A673 (cell line): Measurements from ENCODE around the gene LIPM. TPM values are rescaled to one million over a fixed set of nuclear protein-coding genes. Genes with fewer than 3 reads are reported as not detected.

Source experiments
- BruUV-seq: library from RNA; stranded (reverse); fragments of 400-500 nt; replicated peaks from 2 replicates; lab custom pipeline; 2021; lab: Mats Ljungman, UMichigan
- CTCF ChIA-PET: fragments of 300-600 bp; sonication (Branson Sonifier 250); formaldehyde crosslinking; loops from one replicate; lab custom pipeline; 2022; ENCODE audit warnings: antibody characterized with exemption; lab: Charles Lee
- POLR2A ChIA-PET: fragments of 300-600 bp; sonication (Branson Sonifier 250); formaldehyde crosslinking; loops from one replicate; lab custom pipeline; 2022; ENCODE audit warnings: antibody characterized with exemption; ENCODE audit not compliant: low non-redundant PET; lab: Charles Lee
- DNase-seq: peaks from one replicate; pipeline ENCODE4 v3.0.0-alpha.2; 2015; ENCODE audit warnings: low spot score
- H3K27ac ChIP-seq: fragments of 200-600 bp; sonication (generic); 2 replicates; pipeline ENCODE4 v1.5.1; 2016; ENCODE audit warnings: mixed run types, low read depth, mild to moderate bottlenecking, mixed read lengths, antibody characterized with exemption, low read length; ENCODE audit not compliant: poor library complexity, severe bottlenecking
- H3K27me3 ChIP-seq: fragments of 200-600 bp; sonication (generic); replicated peaks from 2 replicates; pipeline ENCODE4 v1.6.1; 2017; ENCODE audit warnings: mixed run types, low read depth, mild to moderate bottlenecking, mixed read lengths, antibody characterized with exemption, low read length; ENCODE audit not compliant: insufficient read depth, poor library complexity
- H3K36me3 ChIP-seq: fragments of 200-600 bp; sonication (generic); 2 replicates; pipeline ENCODE4 v1.6.1; 2016; ENCODE audit warnings: mixed run types, mild to moderate bottlenecking, mixed read lengths, antibody characterized with exemption, low read length; ENCODE audit not compliant: insufficient read depth, poor library complexity, severe bottlenecking
- H3K4me1 ChIP-seq: fragments of 200-600 bp; sonication (generic); 2 replicates; pipeline ENCODE4 v1.6.1; 2017; ENCODE audit warnings: mixed run types, mild to moderate bottlenecking, mixed read lengths, antibody characterized with exemption, low read length; ENCODE audit not compliant: insufficient read depth, poor library complexity, severe bottlenecking
- H3K4me3 ChIP-seq: fragments of 200-600 bp; sonication (generic); 2 replicates; pipeline ENCODE4 v1.5.1; 2016; ENCODE audit warnings: low read depth, mixed run types, mild to moderate bottlenecking, mixed read lengths, low read length; ENCODE audit not compliant: poor library complexity, severe bottlenecking
- H3K9me3 ChIP-seq: fragments of 200-600 bp; sonication (generic); 2 replicates; pipeline ENCODE4 v1.6.1; 2016; ENCODE audit warnings: mixed run types, low read depth, mild to moderate bottlenecking, mixed read lengths, antibody characterized with exemption, low read length; ENCODE audit not compliant: poor library complexity, severe bottlenecking
- CTCF ChIP-seq: fragments of 300-800, 200-600 bp; sonication (generic); conservative IDR thresholded peaks from 2 replicates; pipeline ENCODE4 v1.5.1; 2017; ENCODE audit warnings: low read depth, mild to moderate bottlenecking, antibody characterized with exemption, low read length, moderate library complexity, mixed read lengths
- EZH2 ChIP-seq: fragments of 200-600 bp; sonication (generic); IDR thresholded peaks from 2 replicates; pipeline ENCODE4 v1.6.1; 2017; ENCODE audit warnings: borderline replicate concordance, low read depth, mild to moderate bottlenecking, mixed read lengths, antibody characterized with exemption, low read length; ENCODE audit not compliant: poor library complexity, severe bottlenecking
- intact Hi-C: fragments of 100-400 bp; cut with micrococcal nuclease; formaldehyde crosslinking; loops from one replicate; pipeline ENCODE4 v1.10.0; 2022; ENCODE audit not compliant: unreplicated experiment
- total RNA-seq: library from RNA; stranded (reverse); gene quantifications from 2 replicates; pipeline ENCODE4 v1.2.3, GENCODE V29; 2021

LIPM gene
- total RNA-seq, 1 experiment from 2014 or later = not detected

DNA sequence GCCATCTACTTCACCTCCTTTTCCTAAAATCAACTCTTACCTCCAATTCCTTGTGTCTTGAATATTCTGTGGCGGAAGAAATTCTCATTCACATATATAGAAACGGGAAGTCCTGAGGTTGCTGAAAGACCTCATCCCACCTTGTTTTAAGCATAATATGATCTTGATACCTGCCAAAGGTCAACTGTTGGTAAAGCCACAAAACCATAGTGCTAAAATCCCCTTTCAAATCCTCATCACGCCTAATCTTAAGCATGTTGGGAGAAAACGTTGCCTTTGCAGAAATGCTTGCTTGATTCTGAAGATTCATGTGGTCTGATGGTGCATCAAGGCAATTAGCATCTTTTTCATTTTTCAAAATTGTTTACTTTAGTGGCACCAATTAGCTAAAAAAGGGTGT is 40.6 kb downstream of the LIPM start:
- intact Hi-C loops = no loop called here

GRCh38 chr10:88848499-88848898 is 46.0 kb downstream of the LIPM start:
- DNase-seq = peak; percentile 49
- Histone ChIP-seq H3K4me1 (peaks cover 22% of the 10 kb centered on the region), H3K9me3 (no peaks in the 10 kb centered on the region), H3K4me3 (no peak overlapping the region), H3K36me3 (no peaks in the 10 kb centered on the region), H3K27me3 (no peaks in the 10 kb centered on the region), H3K27ac (no peak overlapping the region)
- ChIA-PET CTCF (no interaction called here), POLR2A (no interaction called here)
- TF ChIP-seq CTCF = no peak
- TF ChIP-seq EZH2 = no peak
- intact Hi-C loops = no loop called here
- BruUV-seq = no TSS peak

More for the DNA sequence above, 40.6 kb downstream of the LIPM start:
- H3K4me1 ChIP-seq = no peaks in the 10 kb centered on the region
- H3K36me3 ChIP-seq = no peaks in the 10 kb centered on the region
- no peaks in the 10 kb centered on the region for H3K27me3 ChIP-seq
- no peak overlapping the region for H3K4me3 ChIP-seq
- no peak overlapping the region for H3K27ac ChIP-seq
- no peaks in the 10 kb centered on the region for H3K9me3 ChIP-seq
- ChIA-PET POLR2A (no interaction called here), CTCF (no interaction called here)
- TF ChIP-seq EZH2 = no peak
- no peak for TF ChIP-seq CTCF
- DNase-seq = no peak
- no TSS peak for BruUV-seq

- H3K9me3 ChIP-seq = no peaks in the 10 kb centered on the region
- no peak overlapping the region for H3K27ac ChIP-seq
- BruUV-seq = no TSS peak
- intact Hi-C loops = no loop called here
- ChIA-PET POLR2A (no interaction called here), CTCF (no interaction called here)
- DNase-seq = no peak
- peaks cover 23% of the 10 kb centered on the region for H3K4me1 ChIP-seq
- TF ChIP-seq EZH2 (no peak), CTCF (no peak)
- H3K36me3 ChIP-seq = no peaks in the 10 kb centered on the region
- H3K27me3 ChIP-seq = no peaks in the 10 kb centered on the region
- no peak overlapping the region for H3K4me3 ChIP-seq
These were observed 46.7 kb downstream of the LIPM start for GRCh38 chr10:88849234-88849633.
